ENCODE data around the gene MSRB3. TPM values are rescaled to one million over a fixed set of nuclear protein-coding genes. Genes with fewer than 3 reads are reported as not detected.
"Not testable (repeated sequence)": the region's sequence is repeated elsewhere in the genome, so short reads cannot be mapped to it uniquely, and the experiment has no call there.

Gene MSRB3
- total RNA-seq, 2 donors from 2014 or later, result 299 to 329 TPM

- no peak for DNase-seq (ENCODE audit: low spot score)
- intact Hi-C loops (cut with DNase I), result no loop called here
Measured at GRCh38 chr12:65466911-65467310, 188.4 kb downstream of the MSRB3 start.

GRCh38 chr12:65470256-65470655 is 191.8 kb downstream of the MSRB3 start:
- intact Hi-C loops (cut with DNase I), result no loop called here
- DNase-seq (ENCODE audit: low spot score), result no peak

- intact Hi-C loops (cut with DNase I), result no loop called here
- DNase-seq (ENCODE audit: low spot score), result no peak
Measured at GRCh38 chr12:65472079-65472478, 193.6 kb downstream of the MSRB3 start.

DNA sequence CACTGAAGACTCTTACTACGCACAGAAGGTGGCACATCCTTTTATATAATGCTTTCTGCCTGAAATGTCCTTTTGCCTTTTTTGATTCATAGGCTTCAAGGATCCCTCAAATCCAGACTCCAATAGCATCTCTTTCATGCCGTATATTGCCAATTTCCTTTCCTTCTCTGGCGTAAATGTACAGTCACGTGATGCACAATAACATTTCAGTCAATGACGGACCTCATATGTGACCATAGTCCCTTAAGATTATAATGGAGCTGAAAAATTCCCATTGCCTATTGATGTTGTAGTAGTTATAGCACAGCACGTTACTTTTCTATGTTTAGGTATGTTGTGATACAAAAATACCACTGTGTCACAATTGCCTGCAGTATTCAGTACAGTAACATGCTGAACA is 196.3 kb downstream of the MSRB3 start:
- intact Hi-C loops (cut with DNase I), result no loop called here
- DNase-seq (ENCODE audit: low spot score), result no peak

DNA sequence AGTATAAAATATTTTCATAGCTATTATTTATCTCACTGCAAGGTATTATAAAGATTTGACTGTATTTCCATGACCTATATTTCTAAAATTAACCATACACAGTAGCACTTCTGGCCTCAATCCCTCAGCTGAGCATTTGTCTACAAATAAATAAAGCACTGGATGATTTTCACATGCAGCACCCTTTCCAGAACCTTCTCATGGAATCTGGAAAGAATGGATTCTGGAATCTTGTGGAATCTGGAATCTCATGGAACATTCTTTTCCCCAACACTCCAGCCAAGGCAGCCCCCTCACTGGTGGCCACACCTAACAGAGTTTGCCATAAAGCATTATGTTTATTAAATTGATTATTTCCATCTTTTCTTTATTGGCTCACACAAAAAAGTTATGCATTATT is 199.2 kb downstream of the MSRB3 start:
- intact Hi-C loops (cut with DNase I), result no loop called here
- DNase-seq (ENCODE audit: low spot score), result no peak

DNA sequence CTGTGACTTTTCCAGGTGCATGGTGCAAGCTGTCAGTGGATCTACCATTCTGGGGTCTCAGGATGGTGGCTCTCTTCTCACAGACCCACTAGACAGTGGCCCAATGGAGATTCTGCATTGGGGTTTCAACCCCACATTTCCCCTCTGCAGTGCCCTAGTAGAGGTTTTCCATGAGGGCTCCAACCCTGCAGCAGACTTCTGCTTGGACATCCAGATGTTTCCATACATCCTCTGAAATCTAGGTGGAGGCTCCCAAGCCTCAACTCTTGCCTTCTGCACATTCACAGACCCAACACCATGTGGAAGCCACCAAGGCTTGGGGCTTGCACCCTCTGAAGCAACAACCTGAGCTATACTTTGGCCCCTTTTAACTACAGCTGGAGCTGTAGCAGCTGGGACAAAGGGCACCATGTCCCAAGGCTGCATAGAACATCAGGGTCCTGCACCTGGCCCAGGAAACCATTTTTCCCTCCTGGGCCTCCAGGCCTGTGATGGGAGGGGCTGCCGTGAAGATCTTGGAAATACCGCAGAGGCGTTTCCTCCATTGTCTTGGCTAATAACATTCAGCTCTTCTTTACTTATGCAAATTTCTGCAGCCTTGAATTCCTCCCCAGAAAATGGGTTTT is 205.5 kb downstream of the MSRB3 start:
- intact Hi-C loops (cut with DNase I); DNase-seq (ENCODE audit: low spot score): not testable (repeated sequence)

- intact Hi-C loops (cut with DNase I), result no loop called here
Measured at GRCh38 chr12:65488197-65488596, 209.7 kb downstream of the MSRB3 start.

DNA sequence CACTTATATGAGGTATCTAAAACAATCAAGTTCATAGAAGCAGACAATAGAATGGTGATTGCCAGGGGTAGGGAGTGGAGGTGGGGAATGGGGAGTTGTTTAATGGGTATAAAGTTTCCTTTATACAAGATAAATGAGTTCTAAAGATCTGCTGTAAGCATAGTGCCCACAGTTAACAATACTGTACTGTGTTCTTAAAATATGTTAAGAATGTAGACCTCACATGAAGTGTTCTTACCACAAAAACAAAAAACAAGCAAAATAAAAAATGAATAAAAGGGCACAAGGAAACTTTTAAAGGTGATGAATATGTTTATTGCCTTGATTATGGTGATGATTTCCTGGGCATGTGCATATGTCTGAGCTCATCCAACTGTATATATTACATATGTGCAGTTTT is 211.8 kb downstream of the MSRB3 start:
- intact Hi-C loops (cut with DNase I), result no loop called here
- DNase-seq (ENCODE audit: low spot score), result no peak

More at GRCh38 chr12:65488197-65488596, 209.7 kb downstream of the MSRB3 start:
- DNase-seq (ENCODE audit: low spot score), result no peak

DNA sequence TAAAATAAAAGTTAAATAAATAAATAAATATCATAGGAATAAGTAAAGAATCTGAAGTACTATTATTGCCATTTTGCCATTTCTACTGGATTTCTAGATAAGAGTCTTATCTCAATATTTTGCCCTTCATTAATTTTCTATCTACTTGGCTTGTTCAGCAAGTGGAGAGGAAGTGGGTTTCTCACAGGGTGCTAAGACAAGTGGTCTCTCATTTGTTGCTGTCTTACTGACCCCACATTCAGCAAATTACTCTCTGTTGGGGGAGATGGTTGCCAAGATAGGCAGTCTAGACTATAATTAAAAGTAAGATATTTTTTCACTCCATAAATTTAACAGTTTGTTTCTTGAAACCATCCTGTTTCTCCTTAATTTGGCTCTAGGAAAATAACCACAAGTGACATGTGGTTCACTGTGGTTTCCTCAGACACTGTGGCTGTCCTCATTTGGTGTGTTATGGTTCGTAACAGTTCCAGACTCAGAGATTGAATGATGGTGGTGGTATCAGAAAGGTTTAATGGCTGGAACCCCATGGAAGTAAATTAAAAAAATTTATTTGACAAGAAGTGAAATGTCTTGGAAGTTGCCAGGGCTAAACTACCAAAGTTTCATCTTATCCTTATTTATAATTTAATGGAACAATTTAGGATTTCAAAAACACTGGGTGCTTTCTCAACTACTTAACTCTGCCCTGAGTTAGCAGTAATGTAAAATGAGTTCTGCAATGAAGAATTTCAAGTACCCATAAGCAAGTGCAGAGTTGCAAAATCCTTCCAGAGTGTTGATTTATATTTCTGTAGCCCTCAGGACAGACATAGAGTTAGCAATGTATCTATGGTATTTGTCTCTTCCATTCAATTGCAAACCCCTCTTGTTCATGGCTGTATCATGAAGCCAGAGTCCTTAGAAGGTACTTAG is 214.8 kb downstream of the MSRB3 start:
- intact Hi-C loops (cut with DNase I), result no loop called here
- no peak for DNase-seq (ENCODE audit: low spot score)

DNA sequence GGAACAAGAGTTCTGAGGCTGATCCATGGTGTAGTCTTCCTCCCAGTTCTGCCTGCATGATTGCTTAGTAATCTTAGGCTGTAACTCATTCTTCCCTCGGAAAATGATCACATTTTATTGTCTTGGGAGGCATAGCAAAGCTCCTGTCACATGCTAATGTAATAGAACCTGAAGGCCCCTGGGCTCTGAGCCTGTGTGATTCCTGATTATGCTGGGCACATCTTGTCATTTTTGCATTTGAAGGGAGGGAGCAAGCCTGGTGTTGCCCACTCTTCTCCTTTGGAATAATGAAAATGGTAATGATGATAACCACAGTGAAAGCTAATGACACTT is 215.4 kb downstream of the MSRB3 start:
- intact Hi-C loops (cut with DNase I), result no loop called here
- no peak for DNase-seq (ENCODE audit: low spot score)

- DNase-seq (ENCODE audit: low spot score), result no peak
- intact Hi-C loops (cut with DNase I), result no loop called here
Measured at GRCh38 chr12:65494537-65494936, 216.1 kb downstream of the MSRB3 start.

GRCh38 chr12:65495233-65495632 is 216.8 kb downstream of the MSRB3 start:
- intact Hi-C loops (cut with DNase I), result no loop called here
- DNase-seq (ENCODE audit: low spot score), result no peak

DNA sequence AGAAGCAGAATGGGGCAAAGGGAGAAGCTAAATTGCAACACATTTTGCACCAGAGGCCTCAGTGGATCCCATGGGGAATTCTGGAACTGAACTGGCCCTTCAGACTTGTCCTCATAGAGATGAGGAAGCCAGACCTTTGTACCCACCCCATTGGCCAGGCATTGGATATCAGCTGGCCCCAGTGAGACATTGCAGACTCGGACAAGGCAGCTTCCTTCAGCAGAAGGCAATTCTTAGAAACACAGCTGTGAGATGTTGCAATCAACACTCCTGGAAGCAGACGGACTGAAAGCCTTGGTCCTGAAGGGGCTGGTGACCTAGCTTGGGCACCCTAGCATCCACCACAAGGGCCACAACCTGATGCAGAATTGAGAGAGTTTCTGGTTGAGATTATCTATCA is 218.1 kb downstream of the MSRB3 start:
- intact Hi-C loops (cut with DNase I), result no loop called here
- no peak for DNase-seq (ENCODE audit: low spot score)

- no peak for DNase-seq (ENCODE audit: low spot score)
- intact Hi-C loops (cut with DNase I), result no loop called here
Measured at GRCh38 chr12:65497660-65498059, 219.2 kb downstream of the MSRB3 start.

- intact Hi-C loops (cut with DNase I), result no loop called here
- no peak for DNase-seq (ENCODE audit: low spot score)
Measured at GRCh38 chr12:65499167-65499566, 220.7 kb downstream of the MSRB3 start.

GRCh38 chr12:65500091-65500900 is 221.8 kb downstream of the MSRB3 start:
- intact Hi-C loops (cut with DNase I), result no loop called here

DNA sequence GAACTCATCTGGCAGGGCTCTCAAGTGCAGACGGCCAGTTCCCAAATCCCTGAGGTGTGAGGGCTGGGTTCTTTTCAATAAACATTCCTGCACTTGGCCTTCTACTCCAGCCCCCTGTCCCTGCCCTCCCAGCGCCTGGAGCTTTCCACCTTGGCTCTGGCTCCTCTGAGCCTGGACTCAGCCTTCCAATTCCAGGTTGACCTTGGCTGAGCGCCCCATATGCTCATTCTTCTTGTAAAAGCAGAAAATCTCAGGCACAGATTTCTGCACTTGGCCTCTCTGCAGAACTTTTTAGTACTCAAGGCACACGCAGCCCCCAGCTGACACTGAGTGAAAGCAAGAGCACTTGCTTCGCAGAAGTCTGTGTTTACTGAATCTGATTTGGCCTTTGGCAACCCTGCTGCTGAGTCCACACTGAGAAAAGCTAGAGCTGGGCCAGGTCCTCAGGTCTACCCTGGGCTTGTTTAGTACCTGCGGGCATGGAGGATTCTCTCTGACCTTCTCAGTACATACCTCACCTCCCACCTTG is 222.7 kb downstream of the MSRB3 start:
- DNase-seq (ENCODE audit: low spot score), result no peak

More at GRCh38 chr12:65500091-65500900, 221.8 kb downstream of the MSRB3 start:
- no peak for DNase-seq (ENCODE audit: low spot score)

DNA sequence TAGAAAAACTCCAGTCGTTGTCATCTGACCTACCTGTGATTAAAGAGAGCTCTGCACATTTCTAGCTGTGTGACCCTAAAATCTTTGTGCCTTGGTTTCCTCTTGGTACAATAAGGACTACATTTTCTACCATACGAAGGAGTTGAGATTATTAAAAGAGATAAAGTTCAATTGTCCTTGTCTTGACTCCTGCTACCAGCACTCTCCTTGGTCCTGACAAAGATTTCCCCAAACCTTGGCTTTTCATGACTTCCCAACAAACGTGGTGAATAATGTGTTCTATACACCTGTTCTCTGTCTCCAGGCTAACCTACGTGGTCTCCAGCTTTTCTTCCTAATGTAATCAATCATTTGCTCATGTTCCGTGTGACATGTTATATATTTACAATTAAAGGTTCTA is 223.5 kb downstream of the MSRB3 start:
- intact Hi-C loops (cut with DNase I), result no loop called here
- no peak for DNase-seq (ENCODE audit: low spot score)

More for the DNA sequence above, 222.7 kb downstream of the MSRB3 start:
- intact Hi-C loops (cut with DNase I), result no loop called here

DNA sequence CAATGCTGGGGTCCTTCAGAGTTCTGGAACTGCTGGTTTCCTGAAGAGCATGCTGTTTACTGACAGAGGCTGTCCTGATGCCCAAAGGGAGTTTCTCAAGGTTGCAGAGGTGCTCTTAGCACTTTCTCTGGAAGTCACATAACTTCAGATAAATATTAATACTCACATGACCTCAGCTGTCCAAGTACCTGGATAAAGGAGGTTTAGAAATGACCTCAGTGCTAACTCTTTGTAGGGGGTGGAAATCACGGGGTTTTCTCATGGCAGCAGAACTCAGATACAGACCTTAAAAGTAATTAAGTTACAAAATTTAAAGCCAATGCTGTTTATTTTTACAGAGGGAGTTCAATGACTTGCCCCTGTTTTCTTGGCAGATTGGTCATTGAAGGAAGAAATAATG is 225.9 kb downstream of the MSRB3 start:
- DNase-seq (ENCODE audit: low spot score), result no peak
- intact Hi-C loops (cut with DNase I), result no loop called here
